Vagina (tissue), 2 donors: ENCODE data around the gene REN. TPM values are rescaled to one million over a fixed set of nuclear protein-coding genes. Genes with fewer than 3 reads are reported as not detected.

ENCODE experiments used
- DNase-seq, 2 donors: peaks; one replicate each; pipeline ENCODE4 v3.0.0-alpha.2; 2017; ENCODE audit errors: extremely low spot score in 2 of 2
- H3K27ac ChIP-seq: fragments of 200-600 bp; sonication (generic); one replicate; pipeline ENCODE4 v1.5.1; 2019
- H3K27me3 ChIP-seq: fragments of 200-600 bp; sonication (generic); one replicate; pipeline ENCODE4 v1.5.1; 2019
- H3K36me3 ChIP-seq, 2 donors: fragments of 200-600 bp; sonication (generic); one replicate each; pipeline ENCODE4 v1.5.1; 2017 to 2019
- H3K4me1 ChIP-seq: fragments of 200-600 bp; sonication (generic); one replicate; pipeline ENCODE4 v1.5.1; 2019
- H3K4me3 ChIP-seq, 2 donors: fragments of 200-600 bp; sonication (generic); 1 replicate in 1 of 2; 2 replicates in 1 of 2; pipeline ENCODE4 v1.5.1; 2016 to 2019
- H3K9me3 ChIP-seq: fragments of 200-600 bp; sonication (generic); one replicate; pipeline ENCODE4 v1.5.1; 2019
- POLR2A ChIP-seq, 2 donors: fragments of 450-650 bp; IDR thresholded peaks; one replicate each; pipeline ENCODE4 v1.6.1; 2017; ENCODE audit warnings: antibody characterized with exemption in 2 of 2, mild to moderate bottlenecking in 2 of 2, moderate library complexity in 2 of 2
- POLR2AphosphoS5 ChIP-seq, 2 donors: sonication (generic); formaldehyde crosslinking; IDR thresholded peaks; one replicate each; pipeline ENCODE4 v1.9.0; 2017; ENCODE audit warnings: antibody characterized with exemption in 2 of 2, mild to moderate bottlenecking in 2 of 2, low read depth in 1 of 2; ENCODE audit not compliant: insufficient read depth in 1 of 2
- intact Hi-C: fragments of 100-400 bp; cut with DNase I; formaldehyde crosslinking; loops from one replicate; pipeline ENCODE4 v1.15.1; 2023
- total RNA-seq: library from RNA; depleted of rRNA; stranded (reverse); fragments of >200 nt; gene quantifications from one replicate; pipeline ENCODE4 v1.2.3, GENCODE V29; 2016
- TF ChIP-seq, protein P1 (sequence below), 3 experiments: fragments of 450-650 bp in 2 of 3; fragments of 200-600 bp in 1 of 3; sonication (generic) in 1 of 3; IDR thresholded peaks; one replicate each; pipeline ENCODE4 v1.5.1; 2017 to 2019; ENCODE audit warnings: antibody characterized with exemption in 3 of 3, mild to moderate bottlenecking in 2 of 3, moderate library complexity in 2 of 3

Gene REN
- total RNA-seq, 1 donor from 2014 or later, result not detected

DNA sequence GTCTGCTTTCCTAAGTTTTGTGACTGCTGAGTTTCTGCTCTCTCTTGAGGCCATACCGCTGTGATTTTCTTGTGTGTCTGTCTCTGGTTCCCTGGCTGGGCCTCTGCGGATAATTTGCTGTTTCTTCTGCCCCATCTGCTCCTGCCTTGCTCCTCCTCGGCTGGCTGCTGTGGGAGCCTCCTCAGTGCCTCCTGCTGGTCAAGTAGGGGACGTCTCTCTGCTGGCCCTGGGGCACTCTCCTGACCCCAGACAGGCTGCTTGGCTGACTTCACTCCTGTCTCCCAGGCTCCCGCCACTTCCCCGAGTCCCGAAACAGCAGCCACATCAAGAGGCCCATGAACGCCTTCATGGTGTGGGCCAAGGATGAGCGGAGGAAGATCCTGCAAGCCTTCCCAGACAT is 42.8 kb downstream of the REN start:
- intact Hi-C loops, result no loop called here
- H3K4me1 ChIP-seq, result peaks cover 23% of the 10 kb centered on the region
- H3K4me3 ChIP-seq, result no peak overlapping the region
- peaks cover 0 to 63% of the 10 kb centered on the region in 2 donors for H3K36me3 ChIP-seq
- no peaks in the 10 kb centered on the region for H3K27me3 ChIP-seq
- TF ChIP-seq POLR2AphosphoS5 (IDR thresholded peaks at IDR 0.05; ENCODE audit: insufficient read depth in 1 of 2, low read depth in 1 of 2) (no peak), POLR2A (IDR thresholded peaks at IDR 0.05) (no peak)
- TF ChIP-seq, protein P1, sequence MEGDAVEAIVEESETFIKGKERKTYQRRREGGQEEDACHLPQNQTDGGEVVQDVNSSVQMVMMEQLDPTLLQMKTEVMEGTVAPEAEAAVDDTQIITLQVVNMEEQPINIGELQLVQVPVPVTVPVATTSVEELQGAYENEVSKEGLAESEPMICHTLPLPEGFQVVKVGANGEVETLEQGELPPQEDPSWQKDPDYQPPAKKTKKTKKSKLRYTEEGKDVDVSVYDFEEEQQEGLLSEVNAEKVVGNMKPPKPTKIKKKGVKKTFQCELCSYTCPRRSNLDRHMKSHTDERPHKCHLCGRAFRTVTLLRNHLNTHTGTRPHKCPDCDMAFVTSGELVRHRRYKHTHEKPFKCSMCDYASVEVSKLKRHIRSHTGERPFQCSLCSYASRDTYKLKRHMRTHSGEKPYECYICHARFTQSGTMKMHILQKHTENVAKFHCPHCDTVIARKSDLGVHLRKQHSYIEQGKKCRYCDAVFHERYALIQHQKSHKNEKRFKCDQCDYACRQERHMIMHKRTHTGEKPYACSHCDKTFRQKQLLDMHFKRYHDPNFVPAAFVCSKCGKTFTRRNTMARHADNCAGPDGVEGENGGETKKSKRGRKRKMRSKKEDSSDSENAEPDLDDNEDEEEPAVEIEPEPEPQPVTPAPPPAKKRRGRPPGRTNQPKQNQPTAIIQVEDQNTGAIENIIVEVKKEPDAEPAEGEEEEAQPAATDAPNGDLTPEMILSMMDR (IDR thresholded peaks at IDR 0.05), result no peak
- DNase-seq, result no peak
- no peak overlapping the region for H3K27ac ChIP-seq
- no peaks in the 10 kb centered on the region for H3K9me3 ChIP-seq

DNA sequence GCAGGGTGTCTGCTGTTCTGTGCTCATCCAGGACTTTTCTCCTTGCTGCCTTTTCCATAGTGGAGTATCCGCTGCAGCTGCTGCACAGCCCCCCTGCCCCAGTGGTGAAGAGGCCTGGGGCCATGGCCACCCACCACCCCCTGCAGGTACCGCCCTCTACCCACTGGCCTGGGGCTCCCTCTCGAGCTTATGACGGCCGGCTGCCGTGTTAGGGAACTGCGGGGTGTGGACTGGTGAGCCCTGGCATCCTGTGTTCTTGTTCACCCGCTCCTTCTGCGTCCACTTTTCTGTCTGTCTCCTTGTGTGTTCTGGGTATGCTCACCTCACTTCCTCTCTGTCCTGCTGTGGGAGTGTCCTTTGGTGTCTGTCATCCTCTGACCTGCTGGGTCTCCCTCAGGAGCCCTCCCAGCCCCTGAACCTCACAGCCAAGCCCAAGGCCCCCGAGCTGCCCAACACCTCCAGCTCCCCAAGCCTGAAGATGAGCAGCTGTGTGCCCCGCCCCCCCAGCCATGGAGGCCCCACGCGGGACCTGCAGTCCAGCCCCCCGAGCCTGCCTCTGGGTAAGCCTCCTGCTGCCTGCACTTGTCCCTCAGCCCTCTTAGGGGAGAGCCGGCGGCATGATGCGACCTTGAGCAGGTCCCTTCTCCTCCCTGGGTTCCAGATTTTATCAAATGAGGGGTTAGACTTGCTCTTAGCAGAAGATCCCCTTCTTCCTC is 44.1 kb downstream of the REN start:
- intact Hi-C loops, result no loop called here
- TF ChIP-seq POLR2A (IDR thresholded peaks at IDR 0.05), result no peak
- TF ChIP-seq, protein P1 (IDR thresholded peaks at IDR 0.05), result no peak
- no peak for TF ChIP-seq POLR2AphosphoS5 (IDR thresholded peaks at IDR 0.05; ENCODE audit: insufficient read depth in 1 of 2, low read depth in 1 of 2)
- H3K36me3 ChIP-seq, result peaks cover 0 to 77% of the 10 kb centered on the region in 2 donors

DNA sequence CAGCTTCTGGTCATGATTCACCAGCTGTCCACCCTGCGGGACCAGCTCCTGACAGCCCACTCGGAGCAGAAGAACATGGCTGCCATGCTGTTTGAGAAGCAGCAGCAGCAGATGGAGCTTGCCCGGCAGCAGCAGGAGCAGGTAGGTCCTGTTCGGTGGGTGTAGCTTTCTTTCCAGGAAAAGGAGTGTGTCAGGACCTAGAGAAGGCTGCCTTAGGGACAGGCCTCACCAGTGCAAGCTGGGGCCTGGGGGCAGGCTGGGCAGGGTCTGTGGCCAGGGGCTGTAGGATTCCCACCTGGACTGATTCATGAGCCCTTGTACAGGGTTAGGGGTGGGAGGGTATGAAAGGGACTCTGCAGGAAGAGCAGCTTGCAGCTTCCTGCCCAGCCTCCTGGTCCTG is 49.6 kb downstream of the REN start:
- H3K4me1 ChIP-seq, result peaks cover 27% of the 10 kb centered on the region
- no peak overlapping the region for H3K27ac ChIP-seq
- no peaks in the 10 kb centered on the region for H3K9me3 ChIP-seq
- H3K27me3 ChIP-seq, result no peaks in the 10 kb centered on the region
- TF ChIP-seq, protein P1 (IDR thresholded peaks at IDR 0.05), result no peak
- TF ChIP-seq POLR2A (IDR thresholded peaks at IDR 0.05), result no peak
- TF ChIP-seq POLR2AphosphoS5 (IDR thresholded peaks at IDR 0.05; ENCODE audit: insufficient read depth in 1 of 2, low read depth in 1 of 2), result no peak
- no peak for DNase-seq
- no peak overlapping the region for H3K4me3 ChIP-seq
- H3K36me3 ChIP-seq, result peaks cover 6 to 48% of the 10 kb centered on the region in 2 donors
- intact Hi-C loops, result no loop called here

More for the DNA sequence above, 44.1 kb downstream of the REN start:
- DNase-seq, result no peak
- Histone ChIP-seq H3K27me3 (no peaks in the 10 kb centered on the region), H3K4me3 (no peak overlapping the region), H3K27ac (no peak overlapping the region), H3K4me1 (peaks cover 11% of the 10 kb centered on the region), H3K9me3 (no peaks in the 10 kb centered on the region)

DNA sequence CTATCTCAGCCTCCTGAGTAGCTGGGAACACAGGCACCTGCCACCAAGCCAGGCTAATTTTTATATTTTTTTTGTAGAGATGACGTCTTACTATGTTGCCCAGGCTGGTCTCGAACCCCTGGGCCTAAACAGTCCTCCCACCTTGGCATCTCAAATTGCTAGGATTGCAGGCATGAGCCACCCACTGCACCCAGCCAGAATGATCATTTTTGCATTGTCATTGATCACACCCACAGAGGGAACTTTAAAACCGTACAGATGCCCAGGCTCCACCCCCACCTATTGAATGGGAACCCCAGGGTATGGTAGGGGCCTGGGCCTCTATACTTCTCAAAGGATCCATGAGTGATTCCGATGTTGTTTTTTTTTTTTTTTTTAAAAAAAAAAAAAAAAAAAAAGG is 51.0 kb downstream of the REN start:
- no peaks in the 10 kb centered on the region for H3K9me3 ChIP-seq
- H3K27ac ChIP-seq, result no peak overlapping the region
- H3K4me3 ChIP-seq, result no peak overlapping the region
- no peaks in the 10 kb centered on the region for H3K27me3 ChIP-seq
- peaks cover 6 to 42% of the 10 kb centered on the region in 2 donors for H3K36me3 ChIP-seq
- H3K4me1 ChIP-seq, result peaks cover 41% of the 10 kb centered on the region
- intact Hi-C loops, result no loop called here
- no peak for DNase-seq
- TF ChIP-seq POLR2AphosphoS5 (IDR thresholded peaks at IDR 0.05; ENCODE audit: insufficient read depth in 1 of 2, low read depth in 1 of 2) (no peak), POLR2A (IDR thresholded peaks at IDR 0.05) (no peak)
- TF ChIP-seq, protein P1 (IDR thresholded peaks at IDR 0.05), result no peak

DNA sequence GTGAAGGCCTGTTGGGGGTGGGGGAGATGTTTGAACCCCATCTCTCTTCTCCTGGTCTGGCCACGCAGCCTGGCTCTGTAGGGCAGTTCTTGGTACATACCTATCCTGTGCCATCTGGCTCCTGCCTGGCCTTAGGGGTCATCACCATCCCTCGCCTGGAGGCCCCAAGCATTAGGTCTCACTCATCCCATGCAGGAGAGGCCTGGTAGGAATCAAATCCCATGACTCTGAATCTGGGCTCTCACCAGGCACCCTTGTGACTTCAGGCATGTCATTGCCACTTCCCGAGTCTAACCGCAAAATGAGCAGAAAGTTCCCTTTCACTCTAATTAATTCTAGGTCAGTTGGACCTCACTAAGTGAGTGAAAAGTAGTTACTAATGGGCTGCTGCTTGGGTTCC is 51.5 kb downstream of the REN start:
- TF ChIP-seq, protein P1 (IDR thresholded peaks at IDR 0.05), result no peak
- TF ChIP-seq POLR2A (IDR thresholded peaks at IDR 0.05) (no peak), POLR2AphosphoS5 (IDR thresholded peaks at IDR 0.05; ENCODE audit: insufficient read depth in 1 of 2, low read depth in 1 of 2) (no peak)
- DNase-seq, result no peak
- no peaks in the 10 kb centered on the region for H3K9me3 ChIP-seq
- H3K4me1 ChIP-seq, result peaks cover 45% of the 10 kb centered on the region
- no peak overlapping the region for H3K4me3 ChIP-seq
- no peak overlapping the region for H3K27ac ChIP-seq
- peaks cover 6 to 37% of the 10 kb centered on the region in 2 donors for H3K36me3 ChIP-seq
- intact Hi-C loops, result no loop called here
- no peaks in the 10 kb centered on the region for H3K27me3 ChIP-seq
